Fibroblast of mammary gland (primary cell): ENCODE results near the gene TBX10.

Source experiments
- DNase-seq: peaks from one replicate; pipeline ENCODE4 v3.0.0-alpha.2; 2010; ENCODE audit warnings: low read depth
- H3K4me3 ChIP-seq: 2 replicates; pipeline ENCODE4 v1.5.1; 2011; ENCODE audit warnings: low read depth, mild to moderate bottlenecking, low read length, moderate library complexity; ENCODE audit not compliant: control insufficient read depth
- CTCF ChIP-seq: conservative IDR thresholded peaks from 2 replicates; pipeline ENCODE4 v1.5.1; 2011; ENCODE audit warnings: low read depth, low read length, inconsistent platforms; ENCODE audit not compliant: control insufficient read depth, insufficient read depth

TBX10 gene

GRCh38 chr11:67613960-67614715 lies 25.4 kb downstream of the TBX10 start:
- DNase-seq: peak; percentile 24
- TF ChIP-seq CTCF: peak; percentile 61
- H3K4me3 ChIP-seq: peak overlapping the region; percentile 29

- no peak for TF ChIP-seq CTCF
- DNase-seq: no peak
- no peak overlapping the region for H3K4me3 ChIP-seq
Measured at GRCh38 chr11:67613313-67613959, 26.1 kb downstream of the TBX10 start.

- no peak for DNase-seq
- TF ChIP-seq CTCF: no peak
- H3K4me3 ChIP-seq: no peak overlapping the region
Measured at GRCh38 chr11:67612751-67613150, 26.8 kb downstream of the TBX10 start.

- no peak for DNase-seq
- no peak for TF ChIP-seq CTCF
- H3K4me3 ChIP-seq: no peak overlapping the region
Measured at GRCh38 chr11:67611704-67612587, 27.6 kb downstream of the TBX10 start.

- no peak for TF ChIP-seq CTCF
- no peak overlapping the region for H3K4me3 ChIP-seq
- DNase-seq: no peak
Measured at GRCh38 chr11:67611165-67611564, 28.4 kb downstream of the TBX10 start.

- no peak for DNase-seq
- no peak for TF ChIP-seq CTCF
- no peak overlapping the region for H3K4me3 ChIP-seq
Measured at GRCh38 chr11:67610302-67610868, 29.2 kb downstream of the TBX10 start.
